NCI-H510A (cell line): ENCODE data around the gene NFYC.

ENCODE experiments used
- DNase-seq: peaks from one replicate; lab custom pipeline; 2025; lab: John Stamatoyannopoulos, UW

NFYC gene

DNA sequence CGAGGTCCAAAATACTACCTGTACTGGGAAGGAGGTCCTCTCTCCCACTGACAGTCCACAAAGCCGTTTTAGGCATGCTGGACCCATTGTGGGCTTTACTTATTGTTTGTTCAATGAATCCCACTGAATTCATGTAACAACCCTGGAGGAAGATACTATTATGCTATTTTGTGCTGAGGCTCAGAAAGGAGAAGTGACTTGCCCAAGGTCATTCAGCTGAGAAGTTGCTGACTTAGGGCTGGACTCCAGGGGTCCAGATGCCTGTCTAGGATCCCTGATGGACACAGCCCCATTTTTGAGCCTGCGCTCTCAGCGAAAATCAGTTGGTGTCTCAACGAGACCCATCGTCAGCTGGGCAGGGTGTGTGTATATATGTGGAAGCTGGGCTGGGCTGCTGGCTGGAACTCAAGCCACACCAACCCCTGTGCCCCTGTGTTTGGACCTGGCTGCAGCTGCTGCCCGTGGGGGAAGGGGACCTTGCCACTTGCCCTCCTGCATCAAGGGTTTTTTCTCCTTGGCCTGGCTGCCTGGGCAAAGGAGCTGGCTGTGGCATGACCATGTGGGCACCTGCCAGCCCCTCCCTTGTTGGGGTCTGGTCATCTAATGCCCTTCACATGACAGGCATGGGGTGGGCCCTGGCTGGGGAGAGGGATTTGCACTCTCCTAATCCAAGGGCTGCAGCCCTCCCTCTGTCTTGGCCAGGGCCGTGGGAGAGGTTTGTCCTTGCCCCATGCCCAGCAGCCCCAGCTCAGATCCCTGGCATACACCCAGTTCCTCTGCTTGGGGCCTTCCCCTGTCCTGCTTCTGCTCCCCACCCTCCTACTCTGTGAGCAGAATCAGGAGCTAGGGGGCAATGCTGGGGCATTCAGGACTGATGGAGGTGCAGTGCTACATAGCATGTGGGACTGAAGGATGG is 107.1 kb downstream of the NFYC start:
- DNase-seq = no peak

DNA sequence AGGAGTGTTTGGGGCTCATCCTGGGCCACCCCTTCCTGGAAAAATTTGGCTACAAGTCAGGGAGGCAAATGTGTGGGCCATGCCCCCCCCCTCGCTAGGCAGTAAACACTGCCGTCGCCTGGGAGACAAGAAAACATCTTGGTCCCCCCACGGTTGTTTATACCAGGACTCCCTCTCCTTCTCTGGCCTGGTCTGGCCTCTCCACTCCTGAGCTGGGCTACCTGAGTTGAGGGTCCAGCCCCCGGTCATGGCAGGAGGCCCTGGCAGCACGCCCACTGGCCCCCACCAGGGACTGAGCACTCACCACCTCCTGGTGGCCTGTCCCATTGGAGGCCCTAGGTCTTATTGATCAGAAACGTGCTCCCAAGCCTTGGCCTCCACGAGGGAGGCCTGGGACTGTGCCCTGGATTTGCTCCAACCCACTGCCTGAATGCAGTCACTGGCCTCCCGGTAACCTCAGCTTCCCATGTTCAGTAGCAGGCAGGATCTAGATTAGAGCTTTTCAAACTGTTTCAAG is 107.9 kb downstream of the NFYC start:
- DNase-seq = no peak

DNA sequence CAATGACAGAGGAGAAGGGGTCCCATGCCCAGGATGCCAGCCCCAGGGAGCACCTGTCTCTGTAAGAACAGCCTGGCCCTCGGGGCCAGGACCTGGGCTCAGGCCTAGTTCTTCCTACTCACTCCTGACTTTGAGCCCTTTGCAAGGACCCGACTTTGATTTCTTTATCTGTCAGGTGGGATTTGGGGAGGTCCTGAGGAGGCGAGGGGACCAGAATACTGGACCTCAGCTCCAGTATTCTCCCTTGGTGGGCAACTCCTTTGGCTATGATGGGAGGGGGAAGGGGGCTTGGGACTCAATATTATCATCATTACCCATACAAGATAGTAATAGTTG is 110.2 kb downstream of the NFYC start:
- no peak for DNase-seq

DNA sequence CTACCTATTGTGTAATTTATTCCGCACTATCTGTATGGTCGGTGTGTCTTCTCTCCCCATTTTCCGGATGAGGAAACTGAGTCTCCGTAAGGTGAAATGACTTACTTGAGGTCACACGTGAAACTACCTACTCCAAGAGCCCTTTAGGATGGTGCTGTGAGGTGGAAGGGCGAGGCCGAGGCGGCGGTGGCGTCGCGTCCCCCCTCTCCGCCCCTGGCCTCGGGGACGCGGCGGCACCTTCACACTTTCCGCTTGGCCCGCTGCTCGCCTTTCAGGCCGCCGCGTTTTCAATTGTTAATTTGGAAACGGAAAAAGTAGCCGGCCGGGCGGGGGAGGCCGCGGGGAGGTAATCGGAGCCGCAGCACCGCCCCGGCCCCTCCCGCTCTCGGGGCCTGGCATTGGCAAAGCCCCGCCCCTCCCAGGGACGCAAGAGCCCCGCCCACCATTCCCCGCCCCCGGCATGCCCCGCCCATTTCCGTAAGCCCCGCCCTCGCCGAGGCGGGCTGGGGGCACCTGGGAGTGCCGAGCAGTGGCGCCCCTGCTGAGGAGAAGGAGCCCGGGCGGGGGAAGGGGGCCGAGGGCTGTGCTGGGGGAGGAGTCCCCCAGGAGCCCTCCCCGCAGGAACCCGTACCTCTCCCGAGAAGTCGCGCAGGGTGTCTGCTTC is 110.7 kb downstream of the NFYC start:
- DNase-seq = no peak

DNA sequence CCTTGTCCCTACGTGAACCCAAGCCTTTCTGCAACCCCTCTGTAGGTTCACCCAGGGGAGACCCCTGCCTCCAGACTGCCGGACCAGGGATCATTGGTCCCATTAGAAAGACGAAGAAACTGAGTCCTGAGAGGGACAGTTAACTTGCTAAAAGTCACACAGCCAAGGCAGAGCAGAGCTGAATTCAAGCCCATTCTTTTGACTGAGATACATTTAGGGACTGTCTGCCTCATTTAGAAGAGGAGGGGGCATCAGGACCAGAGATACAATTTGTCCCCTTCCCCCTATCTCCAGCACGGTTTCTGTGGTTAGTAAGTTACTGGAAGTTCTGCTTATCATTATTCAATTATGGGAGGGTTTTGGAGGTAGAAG is 111.2 kb downstream of the NFYC start:
- DNase-seq = no peak

- no peak for DNase-seq
Observed at GRCh38 chr1:40803447-40803846, 111.9 kb downstream of the NFYC start.

GRCh38 chr1:40803902-40804301 is 112.4 kb downstream of the NFYC start:
- DNase-seq = no peak

- no peak for DNase-seq
Observed at GRCh38 chr1:40806240-40806639, 114.7 kb downstream of the NFYC start.

GRCh38 chr1:40806731-40807695 is 115.5 kb downstream of the NFYC start:
- DNase-seq = no peak

DNA sequence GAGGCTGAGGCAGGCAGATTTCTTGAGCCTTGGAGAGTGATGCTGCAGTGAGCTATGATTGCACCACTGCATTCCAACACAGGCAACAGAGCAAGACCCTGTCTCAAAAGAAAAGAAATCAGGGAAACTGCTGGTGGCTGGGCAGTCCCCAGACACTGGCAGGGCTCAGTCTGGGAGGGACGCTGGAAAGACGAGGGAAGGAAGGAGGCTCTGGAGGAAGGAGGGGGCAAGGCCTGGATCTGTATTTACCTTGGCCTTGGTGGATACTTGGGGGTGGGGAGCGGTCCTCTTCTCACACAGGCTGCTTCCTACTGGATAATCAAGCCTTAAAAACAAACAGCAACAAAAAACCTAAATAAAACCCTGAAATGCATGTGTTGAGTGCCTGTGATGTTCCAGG is 116.5 kb downstream of the NFYC start:
- no peak for DNase-seq

- no peak for DNase-seq
Observed at GRCh38 chr1:40808444-40808843, 116.9 kb downstream of the NFYC start.

DNA sequence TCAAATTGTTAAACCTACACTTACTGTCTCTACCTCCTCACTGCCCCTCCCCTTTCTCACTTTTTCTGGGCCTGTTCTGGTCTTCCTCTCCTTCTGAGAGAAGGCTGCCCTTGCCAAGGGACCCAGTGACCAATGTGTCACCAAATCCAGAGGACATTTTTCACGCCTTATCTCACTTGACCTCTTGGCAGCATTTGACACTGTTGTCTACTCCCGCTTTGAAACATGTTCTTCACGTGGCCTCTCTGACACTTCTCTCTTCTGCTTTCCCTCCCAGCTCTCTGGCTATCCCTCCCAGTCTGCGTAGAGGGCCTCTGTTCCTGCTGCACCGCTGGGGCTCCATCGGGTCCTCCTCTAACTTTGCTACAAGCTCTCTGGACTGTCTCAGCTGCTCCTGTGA is 117.4 kb downstream of the NFYC start:
- no peak for DNase-seq

DNA sequence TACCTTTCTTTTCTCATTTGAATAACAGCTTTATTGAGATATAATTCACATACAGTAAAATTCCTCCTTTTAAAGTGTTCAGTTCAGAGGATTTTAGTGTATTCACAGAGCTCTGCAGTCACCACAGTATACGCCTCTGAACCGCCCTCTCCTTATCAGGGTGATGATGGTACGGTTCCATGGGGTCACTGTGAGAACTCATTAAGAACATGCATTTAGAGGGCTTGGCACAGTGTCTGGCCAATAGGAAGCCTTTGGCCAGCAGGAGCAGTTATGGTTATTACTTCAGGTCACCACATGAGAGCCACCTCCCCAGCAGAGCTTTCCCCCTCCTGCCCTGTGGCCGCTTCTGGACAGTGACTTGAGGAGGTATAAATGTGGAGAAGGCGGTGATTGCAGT is 119.4 kb downstream of the NFYC start:
- DNase-seq = no peak

DNA sequence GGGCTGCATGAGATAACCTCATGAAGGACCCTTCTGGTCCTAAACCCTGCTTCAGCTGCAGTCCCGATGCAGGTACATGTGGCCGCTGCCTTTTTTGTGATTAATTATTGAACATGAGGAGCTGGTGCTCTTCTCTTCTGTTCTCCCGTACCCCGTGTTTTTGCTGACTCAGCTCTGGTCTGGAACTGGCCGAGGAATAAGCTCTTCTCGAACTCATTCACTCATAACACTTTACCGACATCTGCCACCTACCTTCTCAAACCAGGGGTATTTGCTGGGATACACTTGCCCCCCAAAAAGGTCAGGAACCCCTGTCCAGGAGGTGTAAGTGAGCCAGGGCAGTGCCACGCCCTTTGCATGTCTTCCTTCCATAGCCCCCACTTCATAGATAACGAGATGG is 123.9 kb downstream of the NFYC start:
- DNase-seq = no peak

DNA sequence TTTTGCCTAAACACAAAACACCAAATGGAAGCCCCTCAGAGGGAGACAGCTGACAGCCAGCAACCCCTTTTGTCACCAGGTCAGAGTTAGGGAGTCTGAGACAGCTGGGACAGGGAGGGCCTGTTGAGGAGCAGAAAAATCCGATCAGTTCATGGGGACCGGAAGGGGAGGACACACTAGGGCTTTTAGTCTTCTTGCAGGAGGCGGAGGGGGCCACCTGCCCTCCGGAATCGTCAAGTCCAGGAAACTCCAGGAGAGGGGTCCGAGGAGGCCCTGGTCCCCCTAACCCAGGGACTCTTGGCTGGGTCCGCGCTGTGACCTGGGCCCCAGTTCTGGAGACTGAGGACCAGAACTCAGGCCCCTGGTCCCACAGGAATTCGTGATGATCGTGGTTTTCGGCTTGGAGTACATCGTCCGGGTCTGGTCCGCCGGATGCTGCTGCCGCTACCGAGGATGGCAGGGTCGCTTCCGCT is 126.3 kb downstream of the NFYC start:
- no peak for DNase-seq

- no peak for DNase-seq
Observed at GRCh38 chr1:40818264-40818961, 126.9 kb downstream of the NFYC start.

- DNase-seq = no peak
Observed at GRCh38 chr1:40819101-40819500, 127.6 kb downstream of the NFYC start.

- DNase-seq = no peak
Observed at GRCh38 chr1:40820251-40820797, 128.8 kb downstream of the NFYC start.
